ENCODE results near the gene MPP3. TPM values are rescaled to one million over a fixed set of nuclear protein-coding genes. Genes with fewer than 3 reads are reported as not detected.

MPP3 gene
- total and polyA plus RNA-seq, 2 donors from 2014 or later: 3.2 to 5.8 TPM

- FAIRE-seq (no peak), DNase-seq (peak in 2 of 5 donors; percentile 20 to 61)
- H3K4me3 ChIP-seq (ENCODE audit: low read length in 3 of 3): no peak overlapping the region
- TF ChIP-seq CTCF (IDR thresholded peaks at IDR 0.05; ENCODE audit: borderline replicate concordance, extremely low read depth, insufficient read depth): no peak
- peaks cover 0 to under 1% (median 0%) of the 10 kb centered on the region in 3 donors for H3K4me1 ChIP-seq (ENCODE audit: control insufficient read depth in 2 of 3, insufficient read depth in 2 of 3, low read depth in 1 of 3, low read length in 3 of 3)
- H3K27ac ChIP-seq (ENCODE audit: low read depth in 2 of 2, low read length in 2 of 2): no peak overlapping the region
- no peaks in the 10 kb centered on the region for H3K36me3 ChIP-seq (ENCODE audit: control insufficient read depth in 2 of 3, insufficient read depth in 3 of 3, low read length in 3 of 3)
- no peaks in the 10 kb centered on the region for H3K9me3 ChIP-seq (ENCODE audit: control insufficient read depth in 2 of 3, insufficient read depth in 1 of 3, low read length in 3 of 3)
- H3K27me3 ChIP-seq (ENCODE audit: control insufficient read depth, insufficient read depth, low read length): no peaks in the 10 kb centered on the region
- H3K9ac ChIP-seq (ENCODE audit: low read length in 3 of 3): no peak overlapping the region
- intact Hi-C loops (cut with DNase I): no loop called here
Observed at GRCh38 chr17:43864161-43864984, 31.4 kb upstream of the MPP3 start.

GRCh38 chr17:43861960-43862359 is 29.0 kb upstream of the MPP3 start:
- H3K4me3 ChIP-seq (ENCODE audit: low read length in 3 of 3): no peak overlapping the region
- no peaks in the 10 kb centered on the region for H3K27me3 ChIP-seq (ENCODE audit: control insufficient read depth, insufficient read depth, low read length)
- no peak overlapping the region for H3K9ac ChIP-seq (ENCODE audit: low read length in 3 of 3)
- peaks cover 0 to 2% (median 0%) of the 10 kb centered on the region in 3 donors for H3K4me1 ChIP-seq (ENCODE audit: control insufficient read depth in 2 of 3, insufficient read depth in 2 of 3, low read depth in 1 of 3, low read length in 3 of 3)
- TF ChIP-seq CTCF (IDR thresholded peaks at IDR 0.05; ENCODE audit: borderline replicate concordance, extremely low read depth, insufficient read depth): no peak
- no peaks in the 10 kb centered on the region for H3K36me3 ChIP-seq (ENCODE audit: control insufficient read depth in 2 of 3, insufficient read depth in 3 of 3, low read length in 3 of 3)
- DNase-seq (peak in 2 of 5 donors; percentile 23 to 39), FAIRE-seq (no peak)
- H3K9me3 ChIP-seq (ENCODE audit: control insufficient read depth in 2 of 3, insufficient read depth in 1 of 3, low read length in 3 of 3): no peaks in the 10 kb centered on the region
- intact Hi-C loops (cut with DNase I): no loop called here
- peak overlapping the region in 1 of 2 donors; percentile 14 for H3K27ac ChIP-seq (ENCODE audit: low read depth in 2 of 2, low read length in 2 of 2)

GRCh38 chr17:43860927-43861622 is 28.1 kb upstream of the MPP3 start:
- no peaks in the 10 kb centered on the region for H3K27me3 ChIP-seq (ENCODE audit: control insufficient read depth, insufficient read depth, low read length)
- H3K4me3 ChIP-seq (ENCODE audit: low read length in 3 of 3): no peak overlapping the region
- peak overlapping the region in 1 of 2 donors; percentile 14 for H3K27ac ChIP-seq (ENCODE audit: low read depth in 2 of 2, low read length in 2 of 2)
- DNase-seq: peak in 2 of 5 donors; percentile 27 to 68
- H3K9me3 ChIP-seq (ENCODE audit: control insufficient read depth in 2 of 3, insufficient read depth in 1 of 3, low read length in 3 of 3): no peaks in the 10 kb centered on the region
- no peak for TF ChIP-seq CTCF (IDR thresholded peaks at IDR 0.05; ENCODE audit: borderline replicate concordance, extremely low read depth, insufficient read depth)
- intact Hi-C loops (cut with DNase I): no loop called here
- no peaks in the 10 kb centered on the region for H3K36me3 ChIP-seq (ENCODE audit: control insufficient read depth in 2 of 3, insufficient read depth in 3 of 3, low read length in 3 of 3)
- no peak for FAIRE-seq
- peaks cover 0 to 2% (median 0%) of the 10 kb centered on the region in 3 donors for H3K4me1 ChIP-seq (ENCODE audit: control insufficient read depth in 2 of 3, insufficient read depth in 2 of 3, low read depth in 1 of 3, low read length in 3 of 3)
- no peak overlapping the region for H3K9ac ChIP-seq (ENCODE audit: low read length in 3 of 3)
